ENCODE results near the gene NOM1.

NOM1 gene

GRCh38 chr7:157017603-157018327 lies 68.3 kb downstream of the NOM1 start:
- no peak for DNase-seq (ENCODE audit: low read depth in 2 of 2)

- DNase-seq (ENCODE audit: low read depth in 2 of 2), result no peak
Observed at GRCh38 chr7:157018328-157018996, 69.0 kb downstream of the NOM1 start.

- no peak for DNase-seq (ENCODE audit: low read depth in 2 of 2)
Observed at GRCh38 chr7:157018997-157019608, 69.6 kb downstream of the NOM1 start.

GRCh38 chr7:157019718-157020451 lies 70.4 kb downstream of the NOM1 start:
- DNase-seq (ENCODE audit: low read depth in 2 of 2), result no peak

- DNase-seq (ENCODE audit: low read depth in 2 of 2), result no peak
Observed at GRCh38 chr7:157020514-157021070, 71.1 kb downstream of the NOM1 start.

- no peak for DNase-seq (ENCODE audit: low read depth in 2 of 2)
Observed at GRCh38 chr7:157021071-157021870, 71.8 kb downstream of the NOM1 start.

- no peak for DNase-seq (ENCODE audit: low read depth in 2 of 2)
Observed at GRCh38 chr7:157021871-157022680, 72.6 kb downstream of the NOM1 start.

Data from fibroblast of skin of left quadriceps (primary cell).